HepG2 (cell line): ENCODE measurements around the gene SLIT1. TPM values are rescaled to one million over a fixed set of nuclear protein-coding genes. Genes with fewer than 3 reads are reported as not detected.

Source experiments
- ATAC-seq: fragments of 200-7000 bp; cut with Tn5 transposase; 3 replicates; pipeline ENCODE4 v1.9.1; 2020; ENCODE audit warnings: mild to moderate bottlenecking, moderate library complexity
- BruUV-seq: library from RNA; stranded (reverse); fragments of 400-500 nt; replicated peaks from 2 replicates; lab custom pipeline; 2021; lab: Mats Ljungman, UMichigan
- CTCF ChIA-PET: fragments of 300-600 bp; formaldehyde crosslinking; extraction: SDS; loops from one replicate; lab custom pipeline; 2021; ENCODE audit warnings: low total read pairs, inconsistent platforms, low intra/inter-chr PET ratio; lab: Yijun Ruan, JAX
- POLR2A ChIA-PET: fragments of 350-600 bp; sonication (Branson Sonifier 250); formaldehyde crosslinking; loops from one replicate; lab custom pipeline; 2020; ENCODE audit warnings: antibody characterized with exemption, inconsistent platforms; lab: Yijun Ruan, JAX
- DNase-seq: peaks from one replicate; pipeline ENCODE4 v3.0.0-alpha.2; 2015; ENCODE audit warnings: low spot score
- FAIRE-seq: peaks from 3 replicates; lab custom pipeline; 2011; peaks lifted over from hg19 to GRCh38; lab: Jason Lieb, UNC
- H2AFZ ChIP-seq: one replicate; pipeline ENCODE4 v1.6.1; 2011; ENCODE audit warnings: low read length, inconsistent platforms
- H3K27ac ChIP-seq: fragments of 300-600 bp; 3 replicates; pipeline ENCODE4 v1.8.0; 2011; ENCODE audit warnings: mixed run types, mild to moderate bottlenecking, mixed read lengths, low read length, inconsistent platforms; ENCODE audit not compliant: insufficient read depth; ENCODE audit errors: extremely low read length
- H3K27me3 ChIP-seq, 2 experiments: fragments of 200-600 bp in 1 of 2; 2 replicates in 1 of 2; 3 replicates in 1 of 2; pipeline versions ENCODE4 v1.6.0 to v1.8.0; 2011; ENCODE audit warnings: low read length in 2 of 2, mild to moderate bottlenecking in 2 of 2, moderate library complexity in 2 of 2, inconsistent platforms in 1 of 2; ENCODE audit not compliant: insufficient read depth in 2 of 2, control insufficient read depth in 1 of 2
- H3K36me3 ChIP-seq, 2 experiments: fragments of 200-600 bp in 1 of 2; replicated peaks in 1 of 2; 2 replicates in 1 of 2; 3 replicates in 1 of 2; pipeline versions ENCODE4 v1.5.1 to v1.8.0; 2011; ENCODE audit warnings: low read length in 2 of 2, inconsistent platforms in 1 of 2; ENCODE audit not compliant: insufficient read depth in 2 of 2, control insufficient read depth in 1 of 2
- H3K4me1 ChIP-seq: 2 replicates; pipeline ENCODE4 v1.5.1; 2012; ENCODE audit warnings: low read length, inconsistent platforms; ENCODE audit not compliant: insufficient read depth
- H3K4me2 ChIP-seq: 2 replicates; pipeline ENCODE4 v1.6.0; 2011; ENCODE audit warnings: low read depth, low read length, inconsistent platforms
- H3K4me3 ChIP-seq, 3 experiments: fragments of 200-600 bp in 1 of 3; sonication (generic), shearing (Covaris generic) in 1 of 3; replicated peaks in 1 of 3; 2 replicates each; pipeline ENCODE4 v1.5.1; 2011 to 2016; ENCODE audit warnings: low read length in 3 of 3, inconsistent platforms in 2 of 3, low read depth in 2 of 3, mild to moderate bottlenecking in 2 of 3, control low read depth in 1 of 3, mixed read lengths in 1 of 3; ENCODE audit not compliant: insufficient read depth in 1 of 3
- H3K79me2 ChIP-seq: one replicate; pipeline ENCODE4 v1.6.1; 2011; ENCODE audit warnings: low read length, inconsistent platforms; ENCODE audit not compliant: insufficient read depth
- H3K9ac ChIP-seq: 2 replicates; pipeline ENCODE4 v1.6.0; 2011; ENCODE audit warnings: mild to moderate bottlenecking, low read depth, low read length, inconsistent platforms; ENCODE audit not compliant: insufficient read depth
- H3K9me3 ChIP-seq: 2 replicates; pipeline ENCODE4 v1.5.1; 2012; ENCODE audit warnings: mild to moderate bottlenecking, low read length
- H4K20me1 ChIP-seq: 2 replicates; pipeline ENCODE4 v1.6.0; 2011; ENCODE audit warnings: inconsistent platforms, mild to moderate bottlenecking, low read length, moderate library complexity; ENCODE audit not compliant: insufficient read depth
- ELF4 ChIP-seq: sonication (generic); formaldehyde crosslinking; IDR thresholded peaks from 2 replicates; pipeline ENCODE4 v1.5.0; 2020; ENCODE audit warnings: missing genetic modification reagents, mild to moderate bottlenecking, moderate library complexity, borderline replicate concordance
- NR2C2 ChIP-seq: sonication (generic); formaldehyde crosslinking; IDR thresholded peaks from 2 replicates; pipeline ENCODE4 v1.4.0; 2020; ENCODE audit warnings: missing genetic modification reagents, mild to moderate bottlenecking, moderate library complexity, borderline replicate concordance
- SP5 ChIP-seq: IDR thresholded peaks from 2 replicates; pipeline ENCODE4 v1.6.1; 2016; ENCODE audit warnings: low read depth, borderline replicate concordance
- ZFP82 ChIP-seq: sonication (generic); formaldehyde crosslinking; IDR thresholded peaks from 2 replicates; pipeline ENCODE4 v1.5.1; 2020; ENCODE audit warnings: mild to moderate bottlenecking, missing genetic modification reagents, borderline replicate concordance
- ZSCAN29 ChIP-seq: sonication (generic); formaldehyde crosslinking; conservative IDR thresholded peaks from 2 replicates; pipeline ENCODE4 v1.4.0; 2020; ENCODE audit warnings: mild to moderate bottlenecking, missing genetic modification reagents
- WGBS: methylation state at CpG from one replicate; pipeline ENCODE4 v1.1.6; 2017; ENCODE audit warnings: low lambda C conversion rate; 5-methylcytosine and 5-hydroxymethylcytosine counted together
- in situ Hi-C: cut with HindIII; loops from 2 replicates; pipeline ENCODE4 v1.10.0; 2017; ENCODE audit warnings: low pct_unique_long_range_greater_than_20kb; ENCODE audit not compliant: extremely low pct_ligation_motif_present
- intact Hi-C: fragments of 100-400 bp; cut with micrococcal nuclease; formaldehyde crosslinking; loops from one replicate; pipeline ENCODE4 v1.10.0; 2022; ENCODE audit not compliant: unreplicated experiment
- polyA plus RNA-seq, 8 experiments: library from polyadenylated mRNA; depleted of rRNA in 3 of 8; stranded (reverse) in 7 of 8; unstranded in 1 of 8; fragments of >200 nt; fragmentation: Illumina TruSeq in 4 of 8; extraction: Trizol in 4 of 8; gene quantifications; 2 replicates each; pipeline versions ENCODE4 v1.2.1 to v1.2.3, GENCODE V29; 2011 to 2016; ENCODE audit warnings: low read depth in 4 of 8, missing spikeins in 1 of 8, mixed read lengths in 1 of 8; ENCODE audit not compliant: insufficient read depth in 1 of 8
- total RNA-seq, 5 experiments: library from RNA; depleted of rRNA; stranded (reverse); fragments of >200 nt; fragmentation: Illumina TruSeq; extraction: Trizol; gene quantifications; 2 replicates each; pipeline ENCODE4 v1.2.3, GENCODE V29; 2016; ENCODE audit warnings: low read depth in 1 of 5
- TF ChIP-seq, protein P1 (sequence below): IDR thresholded peaks from 2 replicates; pipeline ENCODE4 v1.6.1; 2016; ENCODE audit warnings: mild to moderate bottlenecking
- TF ChIP-seq, protein P2 (sequence below): sonication (generic); formaldehyde crosslinking; IDR thresholded peaks from 2 replicates; pipeline ENCODE4 v1.5.0; 2020; ENCODE audit warnings: mild to moderate bottlenecking, low read depth, missing genetic modification reagents, borderline replicate concordance
- TF ChIP-seq, protein P3 (sequence below), 2 experiments: IDR thresholded peaks; 2 replicates each; pipeline ENCODE4 v1.6.1; 2011 to 2012; ENCODE audit warnings: low read length in 2 of 2, borderline replicate concordance in 1 of 2, low read depth in 1 of 2, mild to moderate bottlenecking in 1 of 2, moderate library complexity in 1 of 2
- TF ChIP-seq, protein P4 (sequence below): sonication (generic); formaldehyde crosslinking; IDR thresholded peaks from 2 replicates; pipeline ENCODE4 v1.5.0; 2020; ENCODE audit warnings: mild to moderate bottlenecking, missing genetic modification reagents, moderate library complexity
- TF ChIP-seq, protein P5 (sequence below): sonication (generic); formaldehyde crosslinking; IDR thresholded peaks from 2 replicates; pipeline ENCODE4 v1.8.0; 2022; ENCODE audit warnings: mild to moderate bottlenecking, missing genetic modification reagents, moderate library complexity

SLIT1 gene
- total and polyA plus RNA-seq, 2 of the 13 experiments (the other 11 are each of a cell fraction or from before 2014, with no cell fraction given): 0.09 to 0.33 TPM

DNA sequence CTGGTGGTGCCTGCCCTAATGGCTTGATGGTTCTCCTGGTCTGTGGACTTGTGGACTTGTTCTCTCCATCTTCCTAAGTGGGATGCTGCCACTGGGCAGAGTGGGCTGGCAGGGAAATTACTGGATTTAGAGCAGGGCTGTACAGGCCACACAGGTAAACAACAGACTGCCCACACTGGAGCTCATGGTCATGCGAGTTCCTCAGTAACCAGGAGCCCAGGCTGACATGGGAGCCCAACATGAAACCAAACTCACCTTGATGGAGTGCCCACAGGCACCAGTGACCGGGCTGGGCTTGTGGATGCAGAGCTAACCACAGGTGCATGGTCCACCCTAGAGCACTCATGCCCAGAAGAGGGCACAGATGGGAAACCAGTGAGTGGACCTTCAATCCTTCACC lies 116.7 kb downstream of the SLIT1 start (continued):
- TF ChIP-seq, protein P1, sequence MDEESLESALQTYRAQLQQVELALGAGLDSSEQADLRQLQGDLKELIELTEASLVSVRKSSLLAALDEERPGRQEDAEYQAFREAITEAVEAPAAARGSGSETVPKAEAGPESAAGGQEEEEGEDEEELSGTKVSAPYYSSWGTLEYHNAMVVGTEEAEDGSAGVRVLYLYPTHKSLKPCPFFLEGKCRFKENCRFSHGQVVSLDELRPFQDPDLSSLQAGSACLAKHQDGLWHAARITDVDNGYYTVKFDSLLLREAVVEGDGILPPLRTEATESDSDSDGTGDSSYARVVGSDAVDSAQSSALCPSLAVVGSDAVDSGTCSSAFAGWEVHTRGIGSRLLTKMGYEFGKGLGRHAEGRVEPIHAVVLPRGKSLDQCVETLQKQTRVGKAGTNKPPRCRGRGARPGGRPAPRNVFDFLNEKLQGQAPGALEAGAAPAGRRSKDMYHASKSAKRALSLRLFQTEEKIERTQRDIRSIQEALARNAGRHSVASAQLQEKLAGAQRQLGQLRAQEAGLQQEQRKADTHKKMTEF (CRISPR knock-in tag): no peak
- TF ChIP-seq, protein P2, sequence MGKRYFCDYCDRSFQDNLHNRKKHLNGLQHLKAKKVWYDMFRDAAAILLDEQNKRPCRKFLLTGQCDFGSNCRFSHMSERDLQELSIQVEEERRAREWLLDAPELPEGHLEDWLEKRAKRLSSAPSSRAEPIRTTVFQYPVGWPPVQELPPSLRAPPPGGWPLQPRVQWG: no peak

DNA sequence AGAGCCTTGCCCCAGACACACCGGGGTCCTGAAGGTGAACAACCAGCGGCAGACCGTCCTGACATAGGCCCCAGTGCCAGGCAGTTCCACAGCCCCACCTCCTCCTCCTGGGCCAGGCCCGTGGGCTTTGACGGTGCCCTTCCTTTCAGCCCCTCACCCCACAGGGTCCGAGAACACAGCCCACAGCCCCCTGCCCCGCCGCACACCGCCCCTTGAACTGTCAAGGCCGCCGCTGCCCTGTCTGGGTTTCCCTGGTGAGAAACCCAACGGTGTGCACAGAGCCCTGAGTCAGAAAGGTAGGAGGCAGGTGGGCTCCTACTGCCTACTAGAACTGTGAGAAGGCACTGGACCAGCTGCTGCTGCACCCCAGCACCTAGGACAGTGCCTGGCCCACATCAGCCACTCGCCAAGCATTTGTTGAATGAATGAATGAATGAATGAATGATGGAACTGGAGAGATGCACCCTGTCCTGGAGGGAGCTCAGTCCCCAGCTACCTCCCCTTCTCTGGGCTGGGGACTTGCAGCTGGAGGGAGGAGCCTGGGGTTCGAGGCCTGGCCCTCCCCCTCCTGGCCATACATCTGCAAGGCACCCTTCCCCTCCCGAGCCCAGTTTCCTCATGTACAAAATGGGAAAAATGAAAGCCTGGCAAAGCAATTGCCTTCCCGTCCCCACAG lies 117.9 kb downstream of the SLIT1 start:
- H3K27me3 ChIP-seq: peaks cover 6 to 61% of the 10 kb centered on the region in 2 experiments
- H3K9me3 ChIP-seq: no peaks in the 10 kb centered on the region
- ChIA-PET POLR2A (no interaction called here), CTCF (no interaction called here)
- no peak overlapping the region for H3K27ac ChIP-seq
- intact Hi-C loops: no loop called here
- FAIRE-seq (no peak), DNase-seq (no peak), ATAC-seq (peak; percentile 46)
- no peaks in the 10 kb centered on the region for H3K4me1 ChIP-seq
- no TSS peak for BruUV-seq
- no peak overlapping the region for H3K4me3 ChIP-seq
- H3K9ac ChIP-seq: no peak overlapping the region
- WGBS: 8% methylated on average over 5 of the region's 16 CpGs
- no peaks in the 10 kb centered on the region for H4K20me1 ChIP-seq
- no peaks in the 10 kb centered on the region for H3K79me2 ChIP-seq
- no peak overlapping the region for H3K4me2 ChIP-seq
- H3K36me3 ChIP-seq: no peaks in the 10 kb centered on the region
- no peak overlapping the region for H2AFZ ChIP-seq
- in situ Hi-C loops: no loop called here
- TF ChIP-seq ZFP82 (CRISPR knock-in tag) (no peak), NR2C2 (CRISPR knock-in tag) (no peak), ZSCAN29 (CRISPR knock-in tag) (no peak), ELF4 (CRISPR knock-in tag) (no peak), SP5 (CRISPR knock-in tag) (no peak)
- TF ChIP-seq, protein P3, sequence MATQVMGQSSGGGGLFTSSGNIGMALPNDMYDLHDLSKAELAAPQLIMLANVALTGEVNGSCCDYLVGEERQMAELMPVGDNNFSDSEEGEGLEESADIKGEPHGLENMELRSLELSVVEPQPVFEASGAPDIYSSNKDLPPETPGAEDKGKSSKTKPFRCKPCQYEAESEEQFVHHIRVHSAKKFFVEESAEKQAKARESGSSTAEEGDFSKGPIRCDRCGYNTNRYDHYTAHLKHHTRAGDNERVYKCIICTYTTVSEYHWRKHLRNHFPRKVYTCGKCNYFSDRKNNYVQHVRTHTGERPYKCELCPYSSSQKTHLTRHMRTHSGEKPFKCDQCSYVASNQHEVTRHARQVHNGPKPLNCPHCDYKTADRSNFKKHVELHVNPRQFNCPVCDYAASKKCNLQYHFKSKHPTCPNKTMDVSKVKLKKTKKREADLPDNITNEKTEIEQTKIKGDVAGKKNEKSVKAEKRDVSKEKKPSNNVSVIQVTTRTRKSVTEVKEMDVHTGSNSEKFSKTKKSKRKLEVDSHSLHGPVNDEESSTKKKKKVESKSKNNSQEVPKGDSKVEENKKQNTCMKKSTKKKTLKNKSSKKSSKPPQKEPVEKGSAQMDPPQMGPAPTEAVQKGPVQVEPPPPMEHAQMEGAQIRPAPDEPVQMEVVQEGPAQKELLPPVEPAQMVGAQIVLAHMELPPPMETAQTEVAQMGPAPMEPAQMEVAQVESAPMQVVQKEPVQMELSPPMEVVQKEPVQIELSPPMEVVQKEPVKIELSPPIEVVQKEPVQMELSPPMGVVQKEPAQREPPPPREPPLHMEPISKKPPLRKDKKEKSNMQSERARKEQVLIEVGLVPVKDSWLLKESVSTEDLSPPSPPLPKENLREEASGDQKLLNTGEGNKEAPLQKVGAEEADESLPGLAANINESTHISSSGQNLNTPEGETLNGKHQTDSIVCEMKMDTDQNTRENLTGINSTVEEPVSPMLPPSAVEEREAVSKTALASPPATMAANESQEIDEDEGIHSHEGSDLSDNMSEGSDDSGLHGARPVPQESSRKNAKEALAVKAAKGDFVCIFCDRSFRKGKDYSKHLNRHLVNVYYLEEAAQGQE (IDR thresholded peaks at IDR 0.05; ENCODE audit: borderline replicate concordance in 1 of 2, low read depth in 1 of 2, low read length in 2 of 2): peak in 1 of 2 experiments; percentile 39; a peak in 2 of 4 replicates
- TF ChIP-seq, protein P4, sequence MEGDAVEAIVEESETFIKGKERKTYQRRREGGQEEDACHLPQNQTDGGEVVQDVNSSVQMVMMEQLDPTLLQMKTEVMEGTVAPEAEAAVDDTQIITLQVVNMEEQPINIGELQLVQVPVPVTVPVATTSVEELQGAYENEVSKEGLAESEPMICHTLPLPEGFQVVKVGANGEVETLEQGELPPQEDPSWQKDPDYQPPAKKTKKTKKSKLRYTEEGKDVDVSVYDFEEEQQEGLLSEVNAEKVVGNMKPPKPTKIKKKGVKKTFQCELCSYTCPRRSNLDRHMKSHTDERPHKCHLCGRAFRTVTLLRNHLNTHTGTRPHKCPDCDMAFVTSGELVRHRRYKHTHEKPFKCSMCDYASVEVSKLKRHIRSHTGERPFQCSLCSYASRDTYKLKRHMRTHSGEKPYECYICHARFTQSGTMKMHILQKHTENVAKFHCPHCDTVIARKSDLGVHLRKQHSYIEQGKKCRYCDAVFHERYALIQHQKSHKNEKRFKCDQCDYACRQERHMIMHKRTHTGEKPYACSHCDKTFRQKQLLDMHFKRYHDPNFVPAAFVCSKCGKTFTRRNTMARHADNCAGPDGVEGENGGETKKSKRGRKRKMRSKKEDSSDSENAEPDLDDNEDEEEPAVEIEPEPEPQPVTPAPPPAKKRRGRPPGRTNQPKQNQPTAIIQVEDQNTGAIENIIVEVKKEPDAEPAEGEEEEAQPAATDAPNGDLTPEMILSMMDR (CRISPR knock-in tag): peak; percentile 42
- TF ChIP-seq, protein P5, sequence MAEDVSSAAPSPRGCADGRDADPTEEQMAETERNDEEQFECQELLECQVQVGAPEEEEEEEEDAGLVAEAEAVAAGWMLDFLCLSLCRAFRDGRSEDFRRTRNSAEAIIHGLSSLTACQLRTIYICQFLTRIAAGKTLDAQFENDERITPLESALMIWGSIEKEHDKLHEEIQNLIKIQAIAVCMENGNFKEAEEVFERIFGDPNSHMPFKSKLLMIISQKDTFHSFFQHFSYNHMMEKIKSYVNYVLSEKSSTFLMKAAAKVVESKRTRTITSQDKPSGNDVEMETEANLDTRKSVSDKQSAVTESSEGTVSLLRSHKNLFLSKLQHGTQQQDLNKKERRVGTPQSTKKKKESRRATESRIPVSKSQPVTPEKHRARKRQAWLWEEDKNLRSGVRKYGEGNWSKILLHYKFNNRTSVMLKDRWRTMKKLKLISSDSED: 0 out of 2 replicates have a peak, but pooled peaks have one; percentile 23
